ENCODE results near the gene GABRA6.
"Not testable (repeated sequence)": the region's sequence is repeated elsewhere in the genome, so short reads cannot be mapped to it uniquely, and the experiment has no call there.

DNA sequence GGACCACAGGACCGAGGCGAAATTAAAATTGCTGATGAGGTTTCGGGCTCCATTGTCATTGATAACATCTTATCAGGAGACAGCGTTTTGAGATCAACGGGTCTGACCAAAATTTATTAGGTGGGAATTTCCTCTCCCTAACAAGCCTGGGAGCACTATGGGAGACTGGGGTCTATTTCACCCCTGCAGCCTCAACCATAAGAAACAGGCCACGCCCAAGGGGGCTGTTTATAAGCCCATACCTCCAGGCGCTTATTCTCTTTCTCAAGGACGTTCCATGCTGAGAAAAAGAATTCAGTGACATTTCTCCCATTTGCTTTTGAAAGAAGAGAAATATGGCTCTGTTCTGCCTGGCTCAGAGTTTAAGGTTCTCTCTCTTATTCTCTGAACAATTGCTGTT is 33.6 kb upstream of the GABRA6 start:
- TF ChIP-seq, protein P1, sequence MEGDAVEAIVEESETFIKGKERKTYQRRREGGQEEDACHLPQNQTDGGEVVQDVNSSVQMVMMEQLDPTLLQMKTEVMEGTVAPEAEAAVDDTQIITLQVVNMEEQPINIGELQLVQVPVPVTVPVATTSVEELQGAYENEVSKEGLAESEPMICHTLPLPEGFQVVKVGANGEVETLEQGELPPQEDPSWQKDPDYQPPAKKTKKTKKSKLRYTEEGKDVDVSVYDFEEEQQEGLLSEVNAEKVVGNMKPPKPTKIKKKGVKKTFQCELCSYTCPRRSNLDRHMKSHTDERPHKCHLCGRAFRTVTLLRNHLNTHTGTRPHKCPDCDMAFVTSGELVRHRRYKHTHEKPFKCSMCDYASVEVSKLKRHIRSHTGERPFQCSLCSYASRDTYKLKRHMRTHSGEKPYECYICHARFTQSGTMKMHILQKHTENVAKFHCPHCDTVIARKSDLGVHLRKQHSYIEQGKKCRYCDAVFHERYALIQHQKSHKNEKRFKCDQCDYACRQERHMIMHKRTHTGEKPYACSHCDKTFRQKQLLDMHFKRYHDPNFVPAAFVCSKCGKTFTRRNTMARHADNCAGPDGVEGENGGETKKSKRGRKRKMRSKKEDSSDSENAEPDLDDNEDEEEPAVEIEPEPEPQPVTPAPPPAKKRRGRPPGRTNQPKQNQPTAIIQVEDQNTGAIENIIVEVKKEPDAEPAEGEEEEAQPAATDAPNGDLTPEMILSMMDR (IDR thresholded peaks at IDR 0.05; ENCODE audit: low read length), result not testable (repeated sequence)
- not testable (repeated sequence) for TF ChIP-seq EZH2phosphoT487 (IDR thresholded peaks at IDR 0.05; ENCODE audit: low read length); EZH2 (optimal IDR thresholded peaks at IDR 0.05; ENCODE audit: low read depth, low read length)

All from MM.1S (cell line).